ENCODE results near the gene PRKCA. TPM values are rescaled to one million over a fixed set of nuclear protein-coding genes. Genes with fewer than 3 reads are reported as not detected.

The PRKCA gene
- total RNA-seq, 1 donor from 2014 or later = 4.7 TPM

DNA sequence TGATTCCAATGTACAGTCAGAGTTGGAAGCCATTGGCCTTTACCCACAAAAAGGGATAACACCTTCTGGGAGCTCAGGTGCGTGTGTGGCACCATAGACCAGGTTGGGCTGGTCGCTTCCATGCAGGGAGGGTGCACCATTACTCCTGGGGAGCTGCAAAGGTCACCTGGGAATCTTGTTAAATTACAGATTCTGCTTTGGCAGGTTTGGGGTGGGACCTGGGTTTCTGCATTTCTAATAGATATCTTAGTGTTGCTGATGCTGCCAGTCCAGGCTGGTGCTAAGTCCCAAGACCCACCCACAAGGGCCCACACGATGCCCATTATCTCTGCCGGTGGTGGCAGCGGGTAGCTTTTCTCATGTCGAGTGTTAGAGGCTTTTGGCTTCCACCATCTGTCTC lies 384.2 kb downstream of the PRKCA start:
- Histone ChIP-seq H3K27me3 (ENCODE audit: control insufficient read depth, insufficient read depth, low read length) (no peaks in the 10 kb centered on the region), H3K4me3 (ENCODE audit: low read depth, low read length) (no peak overlapping the region), H3K36me3 (ENCODE audit: control insufficient read depth, insufficient read depth, low read length) (no peaks in the 10 kb centered on the region)
- DNase-seq (ENCODE audit: low read depth) (no peak), FAIRE-seq (no peak)
- TF ChIP-seq, protein P1, sequence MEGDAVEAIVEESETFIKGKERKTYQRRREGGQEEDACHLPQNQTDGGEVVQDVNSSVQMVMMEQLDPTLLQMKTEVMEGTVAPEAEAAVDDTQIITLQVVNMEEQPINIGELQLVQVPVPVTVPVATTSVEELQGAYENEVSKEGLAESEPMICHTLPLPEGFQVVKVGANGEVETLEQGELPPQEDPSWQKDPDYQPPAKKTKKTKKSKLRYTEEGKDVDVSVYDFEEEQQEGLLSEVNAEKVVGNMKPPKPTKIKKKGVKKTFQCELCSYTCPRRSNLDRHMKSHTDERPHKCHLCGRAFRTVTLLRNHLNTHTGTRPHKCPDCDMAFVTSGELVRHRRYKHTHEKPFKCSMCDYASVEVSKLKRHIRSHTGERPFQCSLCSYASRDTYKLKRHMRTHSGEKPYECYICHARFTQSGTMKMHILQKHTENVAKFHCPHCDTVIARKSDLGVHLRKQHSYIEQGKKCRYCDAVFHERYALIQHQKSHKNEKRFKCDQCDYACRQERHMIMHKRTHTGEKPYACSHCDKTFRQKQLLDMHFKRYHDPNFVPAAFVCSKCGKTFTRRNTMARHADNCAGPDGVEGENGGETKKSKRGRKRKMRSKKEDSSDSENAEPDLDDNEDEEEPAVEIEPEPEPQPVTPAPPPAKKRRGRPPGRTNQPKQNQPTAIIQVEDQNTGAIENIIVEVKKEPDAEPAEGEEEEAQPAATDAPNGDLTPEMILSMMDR (IDR thresholded peaks at IDR 0.05; ENCODE audit: insufficient read depth, low read length, severe bottlenecking) = no peak

- Histone ChIP-seq H3K27me3 (ENCODE audit: control insufficient read depth, insufficient read depth, low read length) (no peaks in the 10 kb centered on the region), H3K36me3 (ENCODE audit: control insufficient read depth, insufficient read depth, low read length) (no peaks in the 10 kb centered on the region), H3K4me3 (ENCODE audit: low read depth, low read length) (no peak overlapping the region)
- no peak for DNase-seq (ENCODE audit: low read depth)
- FAIRE-seq = no peak
- TF ChIP-seq, protein P1 (IDR thresholded peaks at IDR 0.05; ENCODE audit: insufficient read depth, low read length, severe bottlenecking) = no peak
These were observed 385.3 kb downstream of the PRKCA start for GRCh38 chr17:66687570-66688284.

DNA sequence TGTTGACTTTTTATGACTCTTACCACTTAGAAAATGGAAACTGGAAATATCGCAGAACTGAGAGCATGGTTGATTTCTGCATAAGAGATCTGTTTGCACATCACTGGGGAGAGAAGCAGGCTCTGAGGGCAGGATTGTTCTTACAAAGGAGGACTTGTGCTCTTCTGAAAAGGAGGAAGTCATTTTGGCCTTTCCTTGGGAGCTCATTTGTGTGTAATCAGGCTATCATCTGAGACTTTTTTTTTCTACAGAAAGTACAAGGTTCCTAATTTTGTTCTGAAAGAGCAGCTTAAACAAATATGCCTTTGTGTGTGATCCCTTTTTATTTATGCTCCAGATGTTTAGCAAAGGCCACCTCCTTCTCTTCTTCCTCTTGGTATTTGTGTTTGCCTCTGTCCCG lies 386.8 kb downstream of the PRKCA start:
- TF ChIP-seq, protein P1 (IDR thresholded peaks at IDR 0.05; ENCODE audit: insufficient read depth, low read length, severe bottlenecking) = no peak
- Histone ChIP-seq H3K36me3 (ENCODE audit: control insufficient read depth, insufficient read depth, low read length) (no peaks in the 10 kb centered on the region), H3K27me3 (ENCODE audit: control insufficient read depth, insufficient read depth, low read length) (no peaks in the 10 kb centered on the region), H3K4me3 (ENCODE audit: low read depth, low read length) (no peak overlapping the region)
- DNase-seq (ENCODE audit: low read depth) (no peak), FAIRE-seq (no peak)

- Histone ChIP-seq H3K4me3 (ENCODE audit: low read depth, low read length) (no peak overlapping the region), H3K36me3 (ENCODE audit: control insufficient read depth, insufficient read depth, low read length) (no peaks in the 10 kb centered on the region), H3K27me3 (ENCODE audit: control insufficient read depth, insufficient read depth, low read length) (no peaks in the 10 kb centered on the region)
- TF ChIP-seq, protein P1 (IDR thresholded peaks at IDR 0.05; ENCODE audit: insufficient read depth, low read length, severe bottlenecking) = no peak
- DNase-seq (ENCODE audit: low read depth) (no peak), FAIRE-seq (no peak)
These were observed 387.8 kb downstream of the PRKCA start for GRCh38 chr17:66690166-66690565.

DNA sequence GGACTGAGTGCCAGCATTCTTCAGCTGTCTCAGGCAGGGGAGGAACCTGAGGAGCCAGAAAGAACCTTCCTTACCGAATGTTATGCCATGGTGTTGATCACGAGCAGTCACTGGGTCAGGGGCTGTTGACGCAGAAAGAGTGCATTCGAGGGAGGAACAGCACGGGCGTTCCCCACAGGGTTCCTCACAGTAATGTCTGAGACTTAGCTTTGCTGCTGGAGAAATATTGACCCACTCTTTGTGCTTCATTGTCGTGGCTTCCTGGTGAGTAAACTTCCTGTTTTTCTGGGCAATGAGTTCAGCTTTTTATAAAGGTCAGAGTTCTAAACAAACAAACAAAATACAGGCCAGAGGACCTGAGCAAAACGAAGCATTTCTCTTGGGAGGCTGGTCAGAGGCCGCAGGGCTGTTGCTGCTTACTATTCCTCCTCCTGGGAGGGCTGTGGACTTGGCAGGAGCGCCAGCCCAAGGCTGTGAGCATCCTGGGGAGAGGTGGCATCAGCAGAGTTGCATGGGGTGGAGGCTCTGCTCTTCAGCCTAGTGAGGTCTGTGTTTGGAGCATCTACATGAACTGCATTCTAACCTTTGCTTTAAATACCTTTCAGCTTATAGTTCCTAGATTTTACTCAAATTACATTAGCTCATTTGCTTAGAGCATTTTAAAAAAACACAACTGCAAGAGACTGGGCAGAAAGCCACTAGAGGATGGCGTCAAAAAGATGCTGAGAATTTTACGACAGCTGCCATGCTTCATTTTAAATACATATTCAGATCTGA lies 389.4 kb downstream of the PRKCA start:
- H3K36me3 ChIP-seq (ENCODE audit: control insufficient read depth, insufficient read depth, low read length) = no peaks in the 10 kb centered on the region
- H3K4me3 ChIP-seq (ENCODE audit: low read depth, low read length) = no peak overlapping the region
- H3K27me3 ChIP-seq (ENCODE audit: control insufficient read depth, insufficient read depth, low read length) = no peaks in the 10 kb centered on the region
- FAIRE-seq = no peak
- DNase-seq (ENCODE audit: low read depth) = peak; percentile 28
- TF ChIP-seq, protein P1 (IDR thresholded peaks at IDR 0.05; ENCODE audit: insufficient read depth, low read length, severe bottlenecking) = no peak
